Smooth muscle cell (in vitro differentiated cells): ENCODE data around the gene CWC25. TPM values are rescaled to one million over a fixed set of nuclear protein-coding genes. Genes with fewer than 3 reads are reported as not detected.
A peak's percentile ranks its signal among the peaks of the same experiment; 100 is the strongest.

Source experiments
- DNase-seq: peaks from one replicate; lab custom pipeline; 2025; ENCODE audit not compliant: unreplicated experiment; lab: John Stamatoyannopoulos, UW
- H2AFZ ChIP-seq: fragments of 200-600 bp; sonication (generic); 2 replicates; pipeline ENCODE4 v1.6.0; 2016; ENCODE audit warnings: antibody characterized with exemption, low read depth, mild to moderate bottlenecking
- H3F3A ChIP-seq: fragments of 200-600 bp; sonication (generic); 2 replicates; pipeline ENCODE4 v1.6.0; 2017; ENCODE audit warnings: antibody characterized with exemption, low read depth
- H3K27ac ChIP-seq: fragments of 200-600 bp; sonication (generic); 2 replicates; pipeline ENCODE4 v1.5.1; 2016; ENCODE audit warnings: low read depth, mild to moderate bottlenecking
- H3K27me3 ChIP-seq: fragments of 200-600 bp; sonication (generic); 2 replicates; pipeline ENCODE4 v1.6.1; 2016; ENCODE audit warnings: low read depth, mild to moderate bottlenecking
- H3K36me3 ChIP-seq: fragments of 200-600 bp; sonication (generic); 2 replicates; pipeline ENCODE4 v1.5.1; 2016; ENCODE audit warnings: low read depth
- H3K4me1 ChIP-seq: fragments of 200-600 bp; sonication (generic); 2 replicates; pipeline ENCODE4 v1.5.1; 2016; ENCODE audit warnings: low read depth
- H3K4me2 ChIP-seq: fragments of 200-600 bp; sonication (generic); 2 replicates; pipeline ENCODE4 v1.6.0; 2016; ENCODE audit warnings: mild to moderate bottlenecking
- H3K4me3 ChIP-seq: fragments of 200-600 bp; sonication (generic); 2 replicates; pipeline ENCODE4 v1.5.1; 2016; ENCODE audit warnings: mild to moderate bottlenecking
- H3K79me2 ChIP-seq: fragments of 200-600 bp; sonication (generic); 2 replicates; pipeline ENCODE4 v1.6.0; 2016; ENCODE audit warnings: low read depth, mild to moderate bottlenecking
- H3K9ac ChIP-seq: fragments of 200-600 bp; sonication (generic); 2 replicates; pipeline ENCODE4 v1.6.0; 2016; ENCODE audit warnings: low read depth
- H3K9me3 ChIP-seq: fragments of 200-600 bp; sonication (generic); replicated peaks from 2 replicates; pipeline ENCODE4 v1.5.1; 2016; ENCODE audit warnings: low read depth
- H4K20me1 ChIP-seq: fragments of 200-600 bp; sonication (generic); 2 replicates; pipeline ENCODE4 v1.6.0; 2016; ENCODE audit warnings: low read depth
- CTCF ChIP-seq: fragments of 200-600 bp; sonication (generic); IDR thresholded peaks from 2 replicates; pipeline ENCODE4 v1.5.1; 2017; ENCODE audit warnings: borderline replicate concordance, mild to moderate bottlenecking, antibody characterized with exemption; ENCODE audit not compliant: insufficient read depth, poor library complexity, severe bottlenecking
- WGBS: methylation state at CpG from one replicate; pipeline ENCODE4 v1.1.7; 2016; ENCODE audit warnings: low lambda C conversion rate; 5-methylcytosine and 5-hydroxymethylcytosine counted together
- polyA plus RNA-seq: library from polyadenylated mRNA; unstranded; fragments of >200 nt; fragmentation: Nextera tagmentation; extraction: Ambion mirVana; gene quantifications from 2 replicates; pipeline ENCODE4 v1.2.1, GENCODE V29; 2016
- total RNA-seq: library from RNA; depleted of rRNA; stranded (reverse); fragments of >200 nt; gene quantifications from 2 replicates; pipeline ENCODE4 v1.2.3, GENCODE V29; 2014

Gene CWC25
- total and polyA plus RNA-seq, 2 experiments from 2014 or later: 9.2 to 11.0 TPM

GRCh38 chr17:38867179-38867967 lies 42.3 kb upstream of the CWC25 start:
- Histone ChIP-seq H3K9me3 (no peaks in the 10 kb centered on the region), H3K79me2 (peaks cover 25% of the 10 kb centered on the region), H3K9ac (peak overlapping the region; percentile 3), H3K27ac (peak overlapping the region; percentile 73), H3K27me3 (no peaks in the 10 kb centered on the region), H2AFZ (peak overlapping the region; percentile 13), H4K20me1 (peaks cover 17% of the 10 kb centered on the region), H3K36me3 (no peaks in the 10 kb centered on the region), H3K4me1 (no peaks in the 10 kb centered on the region), H3F3A (peaks cover 10% of the 10 kb centered on the region), H3K4me3 (peak overlapping the region; percentile 76), H3K4me2 (peak overlapping the region; percentile 97)
- 14% methylated on average over 31 of the region's 31 CpGs for WGBS
- peak; percentile 30 for DNase-seq
- peak; percentile 52 for TF ChIP-seq CTCF

GRCh38 chr17:38864636-38865398 lies 39.7 kb upstream of the CWC25 start:
- no peak overlapping the region for H3K9ac ChIP-seq
- H3K79me2 ChIP-seq: no peaks in the 10 kb centered on the region
- peaks cover 10% of the 10 kb centered on the region for H3F3A ChIP-seq
- 65% methylated on average over 11 of the region's 11 CpGs for WGBS
- no peaks in the 10 kb centered on the region for H3K36me3 ChIP-seq
- no peak for DNase-seq
- H3K4me3 ChIP-seq: no peak overlapping the region
- no peak overlapping the region for H3K4me2 ChIP-seq
- no peaks in the 10 kb centered on the region for H3K9me3 ChIP-seq
- no peak overlapping the region for H2AFZ ChIP-seq
- H3K27me3 ChIP-seq: no peaks in the 10 kb centered on the region
- no peaks in the 10 kb centered on the region for H3K4me1 ChIP-seq
- no peaks in the 10 kb centered on the region for H4K20me1 ChIP-seq
- TF ChIP-seq CTCF: no peak
- H3K27ac ChIP-seq: no peak overlapping the region

GRCh38 chr17:38861399-38861843 lies 36.3 kb upstream of the CWC25 start:
- Histone ChIP-seq H4K20me1 (no peaks in the 10 kb centered on the region), H3K4me1 (no peaks in the 10 kb centered on the region), H3K27me3 (no peaks in the 10 kb centered on the region), H3K4me3 (no peak overlapping the region), H3K36me3 (no peaks in the 10 kb centered on the region), H3F3A (peaks cover 4% of the 10 kb centered on the region), H3K27ac (no peak overlapping the region), H2AFZ (no peak overlapping the region), H3K9ac (no peak overlapping the region), H3K9me3 (no peaks in the 10 kb centered on the region), H3K4me2 (no peak overlapping the region), H3K79me2 (no peaks in the 10 kb centered on the region)
- no peak for DNase-seq
- TF ChIP-seq CTCF: no peak
- WGBS: 72% methylated on average over 8 of the region's 8 CpGs
